IPS DF 6.9 (cell line): ENCODE measurements around the gene RBM19.

Experiments used
- DNase-seq: peaks from one replicate; pipeline ENCODE4 v3.0.0-alpha.2; 2013; ENCODE audit warnings: low read depth, low spot score
- H3K27ac ChIP-seq: one replicate; pipeline ENCODE4 v1.5.1; 2013; ENCODE audit warnings: low read length, control low read depth
- H3K27me3 ChIP-seq: 2 replicates; pipeline ENCODE4 v1.6.1; 2013; ENCODE audit warnings: mild to moderate bottlenecking, low read length; ENCODE audit not compliant: control insufficient read depth, insufficient read depth
- H3K36me3 ChIP-seq: 2 replicates; pipeline ENCODE4 v1.6.1; 2013; ENCODE audit warnings: low read length; ENCODE audit not compliant: control insufficient read depth, insufficient read depth
- H3K4me1 ChIP-seq: 2 replicates; pipeline ENCODE4 v1.6.1; 2013; ENCODE audit warnings: low read length; ENCODE audit not compliant: control insufficient read depth, insufficient read depth
- H3K4me3 ChIP-seq: 2 replicates; pipeline ENCODE4 v1.5.1; 2013; ENCODE audit warnings: mild to moderate bottlenecking, low read length
- H3K9me3 ChIP-seq: 2 replicates; pipeline ENCODE4 v1.6.1; 2013; ENCODE audit warnings: low read length, inconsistent platforms; ENCODE audit not compliant: control insufficient read depth, insufficient read depth
- WGBS: extraction: QIAGEN DNeasy Blood & Tissue Kit; methylation state at CpG from one replicate; pipeline ENCODE4 v1.1.7; 2013; ENCODE audit warnings: mixed read lengths, missing lambda C conversion rate; ENCODE audit not compliant: insufficient read length, insufficient coverage; 5-methylcytosine and 5-hydroxymethylcytosine counted together

Gene RBM19

DNA sequence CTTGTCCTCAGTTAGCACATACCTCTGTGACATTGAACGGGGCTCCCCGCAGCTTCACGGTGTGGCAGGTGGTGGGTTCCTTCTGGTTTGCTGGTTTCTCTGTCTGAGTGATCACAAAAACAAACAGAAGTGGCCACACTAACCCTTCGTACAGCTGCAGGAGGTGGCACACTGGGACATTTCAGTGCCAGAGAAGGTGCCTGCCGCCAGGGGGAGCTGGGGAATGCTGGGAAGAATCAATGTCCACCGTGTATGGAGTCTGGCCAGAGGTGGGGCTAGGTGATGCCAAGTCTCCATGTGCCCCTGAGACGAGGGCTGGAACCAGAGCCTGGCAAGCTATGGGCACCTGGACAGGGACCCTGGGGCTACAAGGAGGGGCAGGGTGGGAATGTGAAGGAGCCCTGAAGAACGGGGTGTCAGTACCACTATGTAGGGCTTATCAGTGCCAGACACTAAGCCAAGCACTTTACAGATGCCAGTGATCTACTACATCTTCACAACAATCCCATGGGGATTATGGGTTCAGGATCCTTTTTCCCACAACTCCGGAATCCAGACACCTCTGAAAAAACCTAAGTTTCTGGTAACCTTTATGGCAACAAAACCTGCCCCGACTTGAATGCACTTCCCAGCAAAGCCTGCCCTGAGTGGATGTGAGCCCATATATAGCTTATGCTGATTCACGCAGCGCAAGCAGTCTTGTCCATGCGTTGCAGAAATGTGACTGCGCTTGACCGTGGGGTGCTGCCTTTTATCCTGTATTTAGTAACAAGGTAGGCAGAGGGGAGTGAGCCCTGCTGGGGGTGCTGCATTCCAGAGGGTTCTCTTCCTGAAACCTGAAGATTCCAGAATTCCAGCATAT lies 10.8 kb downstream of the RBM19 start:
- WGBS = no CpG with 5 or more reads among the region's 15 CpGs

DNA sequence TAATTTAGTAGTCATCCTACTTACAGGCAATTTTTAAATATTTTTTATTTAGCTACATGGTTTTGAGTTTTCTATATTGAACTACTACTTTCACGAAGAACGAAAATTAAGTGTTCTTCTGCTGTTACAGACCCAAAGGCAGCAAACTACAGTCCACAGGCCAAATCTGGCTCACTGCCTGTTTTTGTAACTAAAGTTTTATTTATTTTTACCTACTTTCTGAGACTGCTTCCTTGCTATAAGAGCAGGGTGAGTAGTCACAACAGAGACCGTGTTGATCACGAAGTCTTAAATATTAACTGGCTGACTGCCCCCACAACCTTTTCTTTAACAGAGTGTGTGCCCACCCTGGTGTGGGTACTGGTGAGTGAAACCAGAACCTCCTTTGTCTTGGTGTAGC lies 11.6 kb downstream of the RBM19 start:
- H3K27ac ChIP-seq = no peak overlapping the region
- no CpG with 5 or more reads among the region's 4 CpGs for WGBS
- H3K27me3 ChIP-seq = no peaks in the 10 kb centered on the region
- no peaks in the 10 kb centered on the region for H3K9me3 ChIP-seq
- peaks cover 31% of the 10 kb centered on the region for H3K36me3 ChIP-seq
- DNase-seq = no peak
- H3K4me3 ChIP-seq = no peak overlapping the region
- H3K4me1 ChIP-seq = no peaks in the 10 kb centered on the region

More for the DNA sequence above, 10.8 kb downstream of the RBM19 start:
- DNase-seq = no peak
- Histone ChIP-seq H3K36me3 (peaks cover 33% of the 10 kb centered on the region), H3K4me3 (no peak overlapping the region), H3K27me3 (no peaks in the 10 kb centered on the region), H3K27ac (no peak overlapping the region), H3K9me3 (no peaks in the 10 kb centered on the region), H3K4me1 (no peaks in the 10 kb centered on the region)

DNA sequence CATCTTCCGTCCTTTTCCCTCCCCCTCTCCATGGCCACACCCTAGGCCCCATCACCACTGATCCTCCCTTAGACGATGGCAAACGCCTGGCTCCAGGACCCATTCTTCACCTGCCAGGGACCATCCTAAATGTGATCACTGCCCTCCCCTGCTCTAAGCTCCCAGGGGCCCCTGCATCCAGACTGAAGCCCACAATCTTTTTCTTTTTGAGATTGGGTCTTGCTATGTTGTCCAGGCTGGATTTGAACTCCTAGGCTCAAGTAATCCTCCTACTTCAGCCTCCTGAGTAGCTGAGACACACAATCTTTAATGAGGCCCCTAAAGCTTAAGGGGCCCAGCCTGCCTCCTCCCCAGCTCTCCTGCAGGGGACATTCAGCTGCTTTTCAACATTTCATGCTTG lies 15.3 kb downstream of the RBM19 start:
- Histone ChIP-seq H3K36me3 (peaks cover 44% of the 10 kb centered on the region), H3K4me3 (no peak overlapping the region), H3K4me1 (no peaks in the 10 kb centered on the region), H3K27ac (no peak overlapping the region), H3K9me3 (no peaks in the 10 kb centered on the region), H3K27me3 (no peaks in the 10 kb centered on the region)
- WGBS = 100% methylated on average over 1 of the region's 3 CpGs
- DNase-seq = no peak

DNA sequence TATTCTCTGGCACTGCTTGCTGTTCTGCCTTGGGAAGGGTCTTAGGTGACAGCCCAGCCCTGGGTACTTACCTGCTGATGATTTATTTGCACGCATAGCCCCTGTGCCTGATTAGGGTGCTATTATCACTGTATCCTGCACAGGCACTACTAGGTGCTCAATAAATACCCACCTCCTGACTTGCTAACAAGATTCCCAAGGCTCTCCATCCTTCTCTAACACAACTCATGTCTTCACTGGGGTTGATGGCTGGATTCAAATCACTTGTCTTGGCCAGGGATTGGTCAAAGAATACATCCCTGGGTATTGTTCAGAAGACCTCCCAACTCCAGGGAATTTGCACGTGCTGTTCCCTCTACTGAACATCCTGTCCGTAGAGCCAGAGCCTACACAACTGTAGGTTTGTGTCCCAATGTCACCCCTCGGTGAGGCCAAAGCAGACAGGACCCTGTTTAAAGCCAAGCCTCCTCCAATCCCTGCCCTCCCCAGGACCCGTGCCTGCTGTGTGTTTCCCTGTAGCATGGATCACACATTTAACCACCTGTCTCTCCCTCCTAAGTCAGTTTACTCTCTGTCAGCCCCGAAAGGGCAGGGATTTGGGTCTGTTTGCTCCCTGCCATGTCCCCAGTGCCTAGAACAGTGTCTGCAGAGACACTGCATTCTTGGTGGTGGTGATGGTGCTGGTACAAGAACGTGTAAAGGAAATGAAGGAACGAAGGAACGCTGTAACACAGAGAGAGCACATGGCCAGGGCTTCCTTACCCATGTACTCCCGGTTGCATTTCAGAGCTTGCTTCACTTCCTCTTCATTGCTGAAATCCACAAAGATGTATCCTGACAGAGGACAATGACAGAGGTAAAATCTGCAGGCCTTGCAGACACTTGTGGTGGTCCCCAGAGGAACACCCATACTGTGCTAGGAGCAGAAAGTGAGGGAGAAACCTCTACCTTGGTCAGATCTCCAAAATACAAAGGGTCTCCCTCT lies 16.5 kb downstream of the RBM19 start:
- Histone ChIP-seq H3K9me3 (no peaks in the 10 kb centered on the region), H3K27me3 (no peaks in the 10 kb centered on the region), H3K36me3 (peaks cover 41% of the 10 kb centered on the region), H3K4me3 (no peak overlapping the region), H3K4me1 (no peaks in the 10 kb centered on the region), H3K27ac (no peak overlapping the region)
- no peak for DNase-seq
- no CpG with 5 or more reads among the region's 10 CpGs for WGBS

DNA sequence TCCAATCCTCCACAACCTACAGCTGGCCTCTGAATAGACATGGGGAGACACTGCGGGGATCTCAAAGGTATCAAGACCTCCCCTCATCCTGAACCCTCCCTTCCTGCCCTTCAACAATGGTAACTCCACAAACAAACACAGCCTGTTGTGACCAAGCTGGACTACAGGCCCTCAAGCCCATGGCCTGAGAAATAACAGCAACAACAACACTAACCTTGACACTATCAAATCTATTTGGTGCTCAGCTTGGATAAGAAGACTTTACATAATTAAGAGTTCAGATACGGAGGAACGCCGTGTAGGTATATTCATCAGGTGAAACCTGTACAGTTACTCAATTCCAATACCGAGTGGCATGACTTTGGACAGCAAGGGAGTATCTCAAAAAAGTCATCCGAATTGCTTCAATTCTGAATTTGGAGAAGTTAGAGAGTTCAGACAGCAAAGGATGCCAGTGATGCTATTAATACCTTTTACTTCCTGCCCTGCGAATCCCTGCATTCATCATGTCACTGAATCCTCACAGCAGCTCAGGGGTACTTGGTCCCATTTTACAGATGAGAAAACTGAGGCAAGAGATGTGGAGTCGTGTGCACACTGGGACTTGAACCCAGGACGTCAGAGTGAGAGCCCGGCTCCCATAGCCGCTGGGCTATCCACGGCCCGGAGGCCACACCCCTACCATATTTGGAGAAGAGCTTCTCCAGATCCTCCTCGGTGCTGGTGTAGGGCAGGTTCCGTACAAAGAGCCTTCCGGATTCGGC lies 17.8 kb downstream of the RBM19 start:
- H3K9me3 ChIP-seq = no peaks in the 10 kb centered on the region
- H3K4me3 ChIP-seq = no peak overlapping the region
- peaks cover 38% of the 10 kb centered on the region for H3K36me3 ChIP-seq
- no peaks in the 10 kb centered on the region for H3K4me1 ChIP-seq
- H3K27ac ChIP-seq = no peak overlapping the region
- no CpG with 5 or more reads among the region's 17 CpGs for WGBS
- no peaks in the 10 kb centered on the region for H3K27me3 ChIP-seq
- no peak for DNase-seq

DNA sequence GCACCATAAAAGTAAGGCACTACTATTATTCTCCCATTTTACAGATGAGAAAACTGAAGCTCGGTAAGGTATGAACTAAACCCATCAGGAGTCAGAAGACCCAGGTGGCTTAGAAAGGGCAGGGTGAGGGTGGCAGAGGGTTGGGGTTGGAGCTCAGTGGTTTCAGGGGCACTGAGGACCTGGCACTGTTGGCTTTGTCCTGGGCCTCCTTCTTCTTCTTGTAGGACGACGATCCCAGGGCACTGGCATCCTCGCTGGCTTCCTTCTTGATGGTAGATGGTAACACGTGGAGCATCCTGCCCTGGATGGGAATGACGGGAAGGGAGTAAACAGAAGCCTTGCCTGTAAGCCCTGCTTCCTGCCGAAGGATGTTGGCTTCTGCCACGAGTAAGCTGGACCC lies 19.9 kb downstream of the RBM19 start:
- Histone ChIP-seq H3K9me3 (no peaks in the 10 kb centered on the region), H3K4me3 (no peak overlapping the region), H3K27me3 (no peaks in the 10 kb centered on the region), H3K27ac (no peak overlapping the region), H3K36me3 (peaks cover 50% of the 10 kb centered on the region), H3K4me1 (no peaks in the 10 kb centered on the region)
- no peak for DNase-seq
- WGBS = no CpG with 5 or more reads among the region's 8 CpGs

DNA sequence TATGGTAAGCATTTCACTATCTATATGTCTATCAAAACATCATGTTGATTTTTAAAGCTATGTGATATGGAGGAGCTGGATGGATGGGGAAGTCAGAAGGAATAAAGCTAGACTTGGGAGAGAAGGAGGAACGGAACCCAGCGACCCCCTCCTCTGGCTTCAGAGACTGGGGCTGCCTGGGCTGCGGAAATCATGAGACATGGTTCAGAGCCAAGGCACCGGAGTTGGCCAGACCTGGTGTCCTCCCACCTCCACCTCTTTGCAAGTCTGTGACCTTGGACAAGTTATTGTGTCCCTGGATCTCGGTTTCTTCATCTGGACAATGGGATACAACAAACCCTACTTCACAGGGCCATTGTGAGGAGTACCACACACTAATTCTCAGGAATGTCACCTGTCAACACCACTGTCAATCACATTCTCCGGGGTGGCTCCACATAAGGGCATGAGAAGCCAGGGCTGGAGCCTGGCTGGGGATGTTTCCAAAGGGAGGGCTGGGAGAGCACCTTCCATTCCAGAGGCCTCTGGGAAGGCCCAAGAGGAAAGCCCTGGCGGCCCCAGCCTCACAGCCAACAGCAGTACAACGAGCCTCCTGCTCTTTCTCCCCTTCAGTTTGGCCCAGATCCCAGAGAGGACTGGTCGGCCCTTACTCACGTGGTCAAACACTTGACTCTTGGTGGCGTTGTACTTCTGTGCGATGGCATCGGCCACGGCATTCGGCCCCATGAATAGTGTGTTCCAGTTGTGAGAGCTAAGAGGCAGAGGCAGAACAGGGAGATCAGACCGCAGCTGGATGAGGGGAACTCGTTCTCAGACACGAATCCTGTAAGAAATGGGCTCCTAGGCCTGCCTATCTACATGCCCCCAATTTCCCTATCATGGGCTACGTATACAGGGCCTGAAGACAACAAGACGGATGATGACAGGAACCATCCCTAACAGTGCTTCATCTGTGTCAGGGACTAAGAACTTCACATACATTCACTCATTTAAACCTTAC lies 20.7 kb downstream of the RBM19 start:
- Histone ChIP-seq H3K9me3 (no peaks in the 10 kb centered on the region), H3K36me3 (peaks cover 53% of the 10 kb centered on the region), H3K27me3 (no peaks in the 10 kb centered on the region), H3K4me1 (no peaks in the 10 kb centered on the region), H3K4me3 (no peak overlapping the region), H3K27ac (no peak overlapping the region)
- DNase-seq = no peak
- no CpG with 5 or more reads among the region's 20 CpGs for WGBS

DNA sequence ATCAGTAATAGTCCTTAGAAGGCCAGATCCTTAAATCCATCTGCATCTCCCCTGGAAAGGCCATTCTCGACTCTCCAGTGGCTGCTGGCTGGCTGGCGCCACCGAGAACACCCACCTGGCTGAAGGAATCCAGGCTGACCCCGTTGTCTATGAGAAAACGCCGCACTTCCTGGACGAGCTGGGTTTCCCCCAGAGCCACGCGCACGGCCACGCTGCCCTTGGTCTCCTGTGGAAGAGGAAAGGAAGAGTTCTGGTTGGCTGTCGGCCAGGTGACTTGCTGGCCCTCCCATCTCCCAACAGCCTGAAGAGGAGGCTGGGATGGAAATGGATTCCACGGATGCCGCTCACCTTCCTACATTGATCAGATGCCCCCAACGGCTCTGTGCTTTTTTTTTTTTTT lies 23.9 kb downstream of the RBM19 start:
- Histone ChIP-seq H3K27ac (no peak overlapping the region), H3K27me3 (no peaks in the 10 kb centered on the region), H3K4me1 (no peaks in the 10 kb centered on the region), H3K36me3 (peaks cover 29% of the 10 kb centered on the region; the same call in 1 of the 2 replicates), H3K9me3 (no peaks in the 10 kb centered on the region), H3K4me3 (no peak overlapping the region)
- WGBS = no CpG with 5 or more reads among the region's 15 CpGs
- no peak for DNase-seq

DNA sequence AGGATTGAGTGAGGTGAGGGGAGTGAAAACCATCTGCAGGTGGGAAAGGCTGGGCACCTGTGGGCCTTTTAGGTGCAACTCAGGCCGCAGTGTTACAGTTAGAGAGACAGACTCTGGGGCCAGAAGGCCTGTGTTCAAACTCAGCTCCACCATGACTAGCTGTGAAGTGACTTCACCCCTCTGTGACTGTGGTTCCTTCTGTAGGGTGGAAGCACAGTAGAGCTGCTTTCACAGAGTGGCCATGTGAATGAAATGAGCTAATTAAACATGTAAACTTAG lies 25.0 kb downstream of the RBM19 start:
- no peak for DNase-seq
- Histone ChIP-seq H3K4me3 (no peak overlapping the region), H3K27me3 (no peaks in the 10 kb centered on the region), H3K9me3 (no peaks in the 10 kb centered on the region), H3K27ac (no peak overlapping the region), H3K36me3 (peaks cover 28% of the 10 kb centered on the region; the same call in 1 of the 2 replicates), H3K4me1 (no peaks in the 10 kb centered on the region)
- WGBS = no CpG with 5 or more reads among the region's 1 CpG
